Pancreas (tissue), 10 donors: Measurements from ENCODE around the gene RICTOR. TPM values are rescaled to one million over a fixed set of nuclear protein-coding genes. Genes with fewer than 3 reads are reported as not detected.

Experiments
- ATAC-seq, 4 donors: fragments of 200-7000 bp; cut with Tn5 transposase; one replicate each; pipeline versions ENCODE4 v1.8.0 to v1.9.1; 2020; ENCODE audit warnings: mild to moderate bottlenecking in 4 of 4, moderate library complexity in 4 of 4
- DNase-seq, 6 donors: peaks; one replicate each; pipeline ENCODE4 v3.0.0-alpha.2; 2020
- FAIRE-seq: peaks from 2 replicates; lab custom pipeline; 2012; peaks lifted over from hg19 to GRCh38; lab: Jason Lieb, UNC
- H3K27ac ChIP-seq, 4 donors: fragments of 200-600 bp; sonication (generic); 1 replicate in 3 of 4; 2 replicates in 1 of 4; pipeline versions ENCODE4 v1.5.0 to v1.8.0; 2020
- H3K27me3 ChIP-seq, 4 donors: fragments of 200-600 bp; one replicate each; pipeline ENCODE4 v1.8.0; 2021
- H3K36me3 ChIP-seq, 3 donors: fragments of 200-600 bp; sonication (generic) in 1 of 3; one replicate each; pipeline versions ENCODE4 v1.5.0 to v1.8.0; 2020 to 2021
- H3K4me1 ChIP-seq, 3 donors: fragments of 200-600 bp; one replicate each; pipeline ENCODE4 v1.8.0; 2021
- H3K4me3 ChIP-seq, 4 donors: fragments of 200-600 bp; sonication (generic) in 2 of 4; one replicate each; pipeline versions ENCODE4 v1.5.0 to v1.8.0; 2020 to 2021
- H3K9me3 ChIP-seq, 4 donors: fragments of 200-600 bp; one replicate each; pipeline ENCODE4 v1.8.0; 2021
- CTCF ChIP-seq, 4 donors: fragments of 200-600 bp; sonication (generic) in 3 of 4; IDR thresholded peaks; one replicate each; pipeline versions ENCODE4 v1.5.0 to v1.8.0; 2021; ENCODE audit warnings: antibody characterized with exemption in 4 of 4
- WGBS, 2 donors: extraction: QIAGEN DNeasy Blood & Tissue Kit; methylation state at CpG; one replicate each; pipeline ENCODE4 v1.1.7; 2013; 5-methylcytosine and 5-hydroxymethylcytosine counted together
- intact Hi-C, 3 donors: fragments of 100-400 bp; cut with DNase I; formaldehyde crosslinking; loops; one replicate each; pipeline versions ENCODE4 v1.11.1 to v1.14.2; 2022
- polyA plus RNA-seq, 2 donors: library from polyadenylated mRNA; stranded (reverse); fragments of 200-250 nt; gene quantifications; one replicate each; pipeline ENCODE4 v1.2.3, GENCODE V29; 2013
- total RNA-seq, 6 donors: library from RNA; stranded (reverse); fragmentation: NEBNext Ultra II Directional in 4 of 6; extraction: Animal tissue kit (Norgen Biotek cat#: 25700) in 4 of 6; gene quantifications; one replicate each; pipeline versions ENCODE4 v1.2.1 to v1.2.4, GENCODE V29; 2021 to 2023
- donor health status: healthy with polysubstance abuse.
- donor health status: DM: no; HTN: no; CAD: no; lungs with moderate emphysema.
- donor health status: DM: no; HTN: no; CAD: no.
- donor health status: control.
- donor health status: control.
- donor health status: Bipolar disorder and iron deficiency.
- donor health status: DM: yes; HTN: yes; CAD: no.
- donor health status: DM: no; HTN: no; CAD: no.
- donor health status: DM: no; HTN: no; CAD: no.
- donor health status: DM: yes; HTN: yes; CAD: no.

Gene RICTOR
- total and polyA plus RNA-seq, 8 donors = 4.2 to 23.0 (median 14.1) TPM

GRCh38 chr5:39100301-39100850 is 26.2 kb upstream of the RICTOR start:
- H3K27me3 ChIP-seq = no peaks in the 10 kb centered on the region
- H3K4me3 ChIP-seq = no peak overlapping the region
- FAIRE-seq (no peak), DNase-seq (no peak), ATAC-seq (no peak)
- WGBS, 2 donors = 70 to 73% methylated on average over 6 of the region's 6 CpGs
- no peak overlapping the region for H3K27ac ChIP-seq
- no peaks in the 10 kb centered on the region for H3K4me1 ChIP-seq
- TF ChIP-seq CTCF (IDR thresholded peaks at IDR 0.05) = no peak
- no peaks in the 10 kb centered on the region for H3K36me3 ChIP-seq
- no peaks in the 10 kb centered on the region for H3K9me3 ChIP-seq
- intact Hi-C loops = no loop called here

GRCh38 chr5:39099831-39100230 is 25.6 kb upstream of the RICTOR start:
- Histone ChIP-seq H3K4me1 (no peaks in the 10 kb centered on the region), H3K36me3 (no peaks in the 10 kb centered on the region), H3K27ac (no peak overlapping the region), H3K27me3 (no peaks in the 10 kb centered on the region), H3K9me3 (no peaks in the 10 kb centered on the region), H3K4me3 (no peak overlapping the region)
- no peak for ATAC-seq
- FAIRE-seq = no peak
- no peak for DNase-seq
- no peak for TF ChIP-seq CTCF (IDR thresholded peaks at IDR 0.05)
- intact Hi-C loops = no loop called here

- Histone ChIP-seq H3K9me3 (no peaks in the 10 kb centered on the region), H3K4me3 (no peak overlapping the region), H3K4me1 (no peaks in the 10 kb centered on the region), H3K27me3 (no peaks in the 10 kb centered on the region), H3K27ac (no peak overlapping the region), H3K36me3 (no peaks in the 10 kb centered on the region)
- intact Hi-C loops = no loop called here
- ATAC-seq = no peak
- 23 to 37% methylated on average over 1 of the region's 1 CpG for WGBS, 2 donors
- FAIRE-seq = no peak
- TF ChIP-seq CTCF (IDR thresholded peaks at IDR 0.05) = no peak
- no peak for DNase-seq
Observed at GRCh38 chr5:39093352-39093751, 19.2 kb upstream of the RICTOR start.

- no peak for FAIRE-seq
- H3K27ac ChIP-seq = no peak overlapping the region
- ATAC-seq = no peak
- H3K36me3 ChIP-seq = no peaks in the 10 kb centered on the region
- no peaks in the 10 kb centered on the region for H3K9me3 ChIP-seq
- intact Hi-C loops = no loop called here
- 65 to 70% methylated on average over 4 of the region's 4 CpGs for WGBS, 2 donors
- no peaks in the 10 kb centered on the region for H3K27me3 ChIP-seq
- DNase-seq = no peak
- no peak for TF ChIP-seq CTCF (IDR thresholded peaks at IDR 0.05)
- no peaks in the 10 kb centered on the region for H3K4me1 ChIP-seq
- no peak overlapping the region for H3K4me3 ChIP-seq
Observed at GRCh38 chr5:39092581-39093351, 18.6 kb upstream of the RICTOR start.

GRCh38 chr5:39091940-39092580 is 17.9 kb upstream of the RICTOR start:
- 71 to 76% methylated on average over 7 of the region's 7 CpGs for WGBS, 2 donors
- TF ChIP-seq CTCF (IDR thresholded peaks at IDR 0.05) = no peak
- no peak overlapping the region for H3K4me3 ChIP-seq
- intact Hi-C loops = no loop called here
- FAIRE-seq (no peak), ATAC-seq (no peak), DNase-seq (no peak)
- no peak overlapping the region for H3K27ac ChIP-seq
- no peaks in the 10 kb centered on the region for H3K4me1 ChIP-seq
- no peaks in the 10 kb centered on the region for H3K36me3 ChIP-seq
- no peaks in the 10 kb centered on the region for H3K27me3 ChIP-seq
- no peaks in the 10 kb centered on the region for H3K9me3 ChIP-seq
